RKO (cell line): Measurements from ENCODE around the gene CADPS2.

ENCODE experiments used
- DNase-seq: peaks from one replicate; pipeline ENCODE4 v3.0.0-alpha.2; 2016; ENCODE audit warnings: low spot score

The CADPS2 gene

DNA sequence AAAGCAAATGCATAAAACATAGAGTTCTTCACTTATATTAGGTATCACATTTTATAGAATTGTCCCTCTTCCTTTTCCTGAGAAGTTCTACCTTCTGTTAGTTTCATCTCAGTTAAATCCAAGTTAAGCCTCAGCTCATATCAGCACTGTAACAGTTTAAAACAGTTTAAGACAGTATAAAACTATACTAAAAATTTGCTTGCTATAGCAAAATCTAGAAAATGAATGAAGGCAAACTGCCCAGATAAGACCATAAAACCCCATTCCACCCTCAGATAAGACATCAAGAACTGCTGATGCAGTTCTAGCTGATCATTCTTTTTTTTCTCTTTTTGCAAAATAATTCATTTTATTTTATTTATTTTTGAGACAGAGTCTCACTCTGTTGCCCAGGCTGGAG is 364.5 kb downstream of the CADPS2 start:
- no peak for DNase-seq

DNA sequence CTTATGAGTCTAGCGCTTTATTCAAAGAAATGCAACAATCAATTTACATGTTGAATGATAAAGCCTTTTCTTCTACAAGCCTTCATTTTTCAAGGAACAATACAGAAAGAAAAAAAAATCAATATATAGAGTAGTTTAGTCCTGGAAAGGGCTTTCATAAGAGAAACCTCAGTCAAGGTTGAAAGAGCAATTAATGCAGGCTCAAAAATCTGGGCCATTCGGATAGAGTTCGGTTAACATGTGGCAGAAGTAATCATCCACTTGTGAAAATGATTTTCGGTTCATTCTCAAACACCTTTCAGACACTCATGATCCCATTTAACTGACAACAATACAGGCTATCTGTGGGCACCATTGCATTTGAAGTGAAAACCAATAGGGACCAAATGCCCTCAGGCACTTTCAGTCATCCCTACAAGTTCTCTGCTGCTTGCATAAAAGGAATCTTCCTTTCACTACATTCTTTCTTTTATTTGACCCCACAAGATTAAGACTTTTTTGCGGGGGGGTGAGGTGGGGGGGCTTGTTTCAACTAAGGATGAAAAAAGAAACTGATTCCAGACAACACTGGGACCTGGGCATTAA is 365.2 kb downstream of the CADPS2 start:
- DNase-seq, result no peak

DNA sequence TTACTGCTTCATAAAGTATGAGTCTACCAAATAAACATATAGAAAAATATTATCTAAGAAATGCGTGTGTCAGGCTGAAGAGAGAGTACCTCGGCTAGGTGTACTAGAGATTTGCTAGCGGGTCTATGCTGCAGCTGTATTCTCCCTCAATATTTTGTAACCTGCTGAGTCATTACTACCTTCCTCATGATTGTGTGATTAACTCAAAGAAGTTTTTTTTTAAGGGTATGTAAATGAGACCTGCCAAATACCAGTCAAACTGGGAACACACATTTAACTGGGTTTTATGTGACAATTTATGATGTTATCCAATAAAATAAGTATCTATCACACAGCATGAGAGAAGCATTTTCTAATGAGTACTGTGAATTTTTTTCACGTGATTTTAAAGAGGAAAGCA is 367.8 kb downstream of the CADPS2 start:
- no peak for DNase-seq

DNA sequence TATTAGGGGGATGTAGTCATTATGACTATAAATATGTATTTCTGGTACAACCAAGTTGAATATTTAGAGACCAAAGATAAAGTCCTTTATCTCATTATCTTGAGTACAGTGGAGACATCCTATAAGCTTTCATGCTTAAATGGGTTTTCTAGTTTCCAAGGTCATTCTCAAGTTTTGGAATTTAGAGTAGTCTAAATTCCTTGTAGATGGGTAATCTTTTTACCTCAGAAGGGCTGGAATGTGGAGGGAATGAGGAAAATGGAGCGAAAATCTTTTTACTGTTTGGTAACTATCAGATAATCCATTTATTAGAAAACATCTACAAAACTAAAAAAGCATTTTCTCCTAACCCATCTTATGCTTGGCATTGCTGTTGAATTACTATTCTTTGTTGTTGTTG is 368.7 kb downstream of the CADPS2 start:
- no peak for DNase-seq

DNA sequence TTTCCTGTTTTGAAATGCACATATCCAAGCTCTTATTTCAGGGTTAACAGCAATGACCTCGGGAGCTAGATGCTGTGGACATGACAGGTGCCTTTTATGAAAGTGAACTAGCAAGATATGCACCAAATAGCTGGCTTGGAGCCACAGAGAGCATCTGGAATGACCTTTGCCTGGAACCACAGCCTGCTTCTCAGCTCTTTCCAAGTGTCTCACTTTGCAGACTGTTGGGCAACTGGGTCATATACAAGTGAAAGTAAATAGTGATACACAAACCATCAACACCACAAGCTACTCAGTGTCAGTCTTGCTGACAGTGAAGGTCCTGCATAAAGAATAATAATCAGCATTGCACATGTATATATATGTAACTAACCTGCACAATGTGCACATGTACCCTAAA is 370.9 kb downstream of the CADPS2 start:
- no peak for DNase-seq

DNA sequence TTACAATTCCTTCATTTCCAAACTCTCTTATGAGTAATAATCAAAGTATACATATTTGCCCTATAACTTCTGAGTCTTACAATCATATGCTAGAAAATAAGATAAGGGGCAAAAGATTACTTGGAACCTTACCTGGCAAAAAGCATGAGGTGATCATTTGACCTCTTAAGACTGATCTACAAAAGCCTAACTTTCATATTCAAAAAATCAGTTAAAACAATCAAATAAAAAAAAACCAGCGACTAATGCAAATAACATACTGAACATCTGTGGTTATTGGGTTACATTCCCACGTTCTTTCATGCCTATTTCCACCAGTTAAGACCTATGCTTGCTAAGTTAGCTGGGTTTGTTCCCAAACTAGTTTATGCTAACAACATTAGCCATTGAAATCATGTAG is 375.0 kb downstream of the CADPS2 start:
- no peak for DNase-seq

DNA sequence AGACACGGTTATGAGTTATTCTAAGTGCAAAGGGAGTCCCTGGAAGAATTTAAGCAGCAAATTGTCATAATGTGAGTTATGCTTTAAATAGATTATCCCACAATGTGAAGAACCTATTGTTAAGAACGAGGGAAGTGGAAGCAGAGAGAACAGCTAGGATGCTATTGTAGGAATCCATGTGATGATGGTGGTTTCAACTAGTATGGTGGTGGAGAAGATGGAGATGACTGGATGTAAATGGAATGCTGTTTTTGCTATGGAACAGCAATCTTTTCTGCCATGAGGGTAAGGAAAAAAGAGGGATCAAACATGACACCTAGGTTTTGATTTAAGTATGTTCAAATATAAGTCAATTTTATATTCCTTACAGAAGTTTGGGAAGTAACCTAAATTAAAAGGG is 378.7 kb downstream of the CADPS2 start:
- no peak for DNase-seq

DNA sequence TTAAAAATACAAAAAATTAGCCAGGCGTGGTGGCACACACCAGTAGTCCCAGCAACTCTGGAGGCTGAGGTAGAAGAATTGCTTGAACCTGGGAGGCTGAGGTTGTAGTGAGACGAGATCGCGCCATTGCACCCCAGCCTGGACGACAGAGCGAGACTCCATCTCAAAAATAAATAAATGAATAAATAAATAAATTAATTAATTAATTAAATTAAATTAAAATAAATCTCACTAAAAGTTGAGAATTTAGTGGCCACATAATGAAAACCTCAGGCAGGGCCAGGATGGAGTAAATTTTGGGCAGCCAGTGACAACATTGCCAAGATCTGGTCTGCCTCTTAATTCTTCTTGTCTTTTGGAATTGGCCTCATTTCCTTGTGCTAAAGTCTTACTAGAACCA is 394.3 kb downstream of the CADPS2 start:
- no peak for DNase-seq

DNA sequence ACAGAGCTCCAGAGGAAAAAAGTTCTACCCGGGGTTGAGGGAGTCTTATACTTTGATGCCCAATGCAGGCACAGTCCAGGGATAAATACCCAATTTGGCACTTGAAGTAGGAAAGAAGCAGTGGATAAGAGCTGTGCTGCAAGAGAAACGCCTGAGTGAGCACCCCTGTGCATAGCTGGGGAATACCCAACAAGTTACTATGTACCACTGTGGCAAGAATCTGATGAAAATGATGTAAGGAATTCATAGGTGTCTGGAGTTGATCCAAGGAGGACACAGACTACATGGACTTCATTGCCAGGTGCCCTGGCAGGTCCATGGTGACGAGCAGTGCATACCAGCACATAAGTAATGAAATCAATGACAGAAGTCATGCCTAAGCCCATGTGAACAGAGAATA is 398.0 kb downstream of the CADPS2 start:
- no peak for DNase-seq

DNA sequence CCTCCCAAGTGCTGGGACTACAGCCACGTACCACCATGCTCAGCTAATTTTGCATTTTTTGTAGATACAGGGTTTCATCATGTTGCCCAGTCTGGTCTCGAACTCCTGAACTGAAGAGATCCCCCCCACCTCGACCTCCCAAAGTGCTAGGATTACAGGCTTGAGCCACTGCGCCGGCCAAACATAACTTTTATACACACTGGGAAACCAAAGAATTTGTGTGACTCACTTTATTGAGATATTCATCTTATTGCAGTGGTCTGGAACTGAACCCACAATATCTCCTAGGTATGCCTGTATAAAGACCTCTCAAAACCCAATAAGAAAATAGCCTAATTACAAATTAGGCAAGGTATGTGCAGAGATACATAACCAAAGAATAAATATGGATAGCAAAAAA is 399.1 kb downstream of the CADPS2 start:
- no peak for DNase-seq

DNA sequence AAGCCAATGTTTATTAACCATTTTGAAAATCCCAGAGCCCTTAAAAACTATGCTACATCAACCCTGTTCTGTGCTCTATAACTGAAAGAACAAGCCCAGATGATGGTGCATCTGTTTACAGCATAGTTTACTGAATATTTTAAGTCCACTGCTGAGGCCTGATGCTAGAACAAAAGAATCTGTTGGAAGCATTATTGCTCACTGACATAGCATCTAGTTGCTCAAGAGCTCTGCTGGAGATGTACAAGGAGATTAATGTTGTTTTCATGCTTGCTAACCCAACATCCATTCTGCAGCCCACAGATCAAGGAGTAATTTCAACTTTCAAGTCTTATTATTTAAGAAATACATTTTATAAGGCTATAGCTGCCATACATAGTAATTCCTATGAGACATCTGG is 400.4 kb downstream of the CADPS2 start:
- DNase-seq, result no peak

DNA sequence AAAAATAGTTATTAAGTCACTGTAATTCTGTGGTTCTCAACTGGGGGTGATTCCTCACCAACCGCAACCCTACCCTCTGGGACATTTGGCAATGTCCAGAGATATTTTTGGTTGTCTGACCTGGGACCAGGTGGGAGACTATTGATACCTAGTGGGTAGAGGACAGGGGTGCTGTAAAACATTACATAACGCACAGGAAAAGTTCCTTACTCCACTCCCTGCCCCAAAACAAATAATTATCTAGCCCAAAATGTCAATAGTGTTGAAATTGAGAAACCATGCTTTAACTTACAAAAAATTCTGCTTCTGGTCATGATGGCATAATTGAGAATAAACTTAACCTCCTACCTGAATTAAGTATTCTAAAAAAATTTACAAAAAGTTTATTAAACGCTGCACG is 404.0 kb downstream of the CADPS2 start:
- DNase-seq, result no peak

DNA sequence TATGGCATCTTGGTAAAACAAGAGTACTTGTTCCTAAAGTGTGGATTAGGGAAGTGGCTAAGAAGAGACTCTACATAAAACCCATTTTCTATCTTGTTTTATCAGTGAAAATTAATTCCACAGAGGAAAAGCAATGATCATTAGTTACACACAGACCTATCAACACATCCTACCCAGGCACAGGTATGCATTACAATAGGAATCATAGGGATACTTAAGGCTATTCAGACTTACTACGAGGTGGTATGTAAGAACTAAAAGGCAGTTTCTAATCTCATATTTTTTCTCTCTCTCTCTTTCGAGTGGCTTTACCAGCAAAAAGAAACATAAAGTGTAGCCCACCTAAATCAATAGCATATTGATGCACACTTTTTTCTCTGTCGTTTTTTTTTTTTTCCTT is 415.4 kb downstream of the CADPS2 start:
- DNase-seq, result no peak

DNA sequence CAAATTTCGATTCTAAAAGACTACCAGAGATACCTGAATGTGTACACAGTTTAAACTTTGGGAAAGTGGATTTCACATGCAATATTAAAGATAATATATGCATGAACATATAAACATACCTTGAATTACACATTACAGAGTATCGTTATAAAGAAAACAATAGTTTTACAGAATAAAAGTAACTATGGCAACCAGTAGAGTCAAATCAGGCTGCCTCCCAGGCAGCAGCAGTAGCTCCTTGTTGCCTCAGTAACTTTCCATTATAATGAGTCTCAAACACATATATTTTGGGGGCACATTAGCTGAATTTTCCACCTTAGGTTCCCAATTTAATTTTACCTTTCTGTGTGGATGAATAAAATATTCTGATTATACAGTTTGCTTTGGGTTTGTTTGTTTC is 417.3 kb downstream of the CADPS2 start:
- no peak for DNase-seq

DNA sequence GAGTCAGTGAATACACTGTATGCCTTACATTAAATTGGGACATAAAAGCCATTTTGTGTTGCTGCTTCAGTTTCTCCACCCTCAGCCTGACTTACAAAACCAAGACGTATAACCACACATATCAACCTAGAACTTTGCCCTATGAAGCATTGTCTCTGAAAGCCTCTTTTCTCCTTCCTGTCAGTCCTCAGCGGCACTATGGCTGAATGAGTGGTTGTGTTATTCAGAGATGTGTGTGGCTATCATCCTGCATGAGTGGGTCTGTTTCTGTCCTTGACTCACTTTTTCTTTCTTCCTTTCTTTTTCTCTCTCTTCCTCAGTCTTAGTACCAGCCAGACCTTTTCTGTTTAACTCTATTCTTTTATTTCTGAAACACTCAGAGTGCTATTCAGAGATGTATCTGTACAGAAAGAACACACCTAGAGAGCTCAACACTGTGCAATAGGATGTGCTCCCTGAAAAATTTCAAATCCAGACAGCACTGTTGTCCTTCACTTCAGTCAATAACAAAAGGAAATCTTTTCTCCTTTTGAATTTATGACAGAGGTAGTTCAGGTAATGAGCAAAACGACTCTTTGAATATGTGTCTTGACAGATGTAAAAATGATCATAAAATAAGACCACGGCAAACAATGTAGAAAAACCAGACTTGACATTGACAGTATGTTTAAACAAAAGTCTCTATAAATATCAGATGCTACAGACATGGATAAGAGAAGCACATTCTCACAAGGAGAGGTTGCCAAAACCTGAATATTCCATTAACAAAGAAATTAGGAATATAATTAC is 418.4 kb downstream of the CADPS2 start:
- DNase-seq, result no peak

DNA sequence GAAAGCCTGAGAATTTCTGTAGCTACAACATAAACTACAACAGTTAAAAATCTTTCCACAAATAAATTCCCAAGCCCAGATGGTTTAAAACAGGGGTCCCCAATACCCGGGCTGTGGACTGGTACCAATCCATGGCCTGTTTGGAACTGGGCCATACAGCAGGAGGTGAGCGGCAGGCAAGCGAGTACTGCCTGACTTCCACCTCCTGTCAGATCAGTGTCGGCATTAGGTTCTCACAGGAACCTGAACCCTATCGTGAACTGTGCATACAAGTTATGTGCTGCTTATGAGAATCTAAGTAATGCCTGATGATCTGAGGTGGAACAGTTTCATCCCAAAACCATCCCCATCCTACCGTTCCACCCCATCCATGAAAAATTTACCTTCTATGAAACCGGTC is 421.0 kb downstream of the CADPS2 start:
- DNase-seq, result no peak

DNA sequence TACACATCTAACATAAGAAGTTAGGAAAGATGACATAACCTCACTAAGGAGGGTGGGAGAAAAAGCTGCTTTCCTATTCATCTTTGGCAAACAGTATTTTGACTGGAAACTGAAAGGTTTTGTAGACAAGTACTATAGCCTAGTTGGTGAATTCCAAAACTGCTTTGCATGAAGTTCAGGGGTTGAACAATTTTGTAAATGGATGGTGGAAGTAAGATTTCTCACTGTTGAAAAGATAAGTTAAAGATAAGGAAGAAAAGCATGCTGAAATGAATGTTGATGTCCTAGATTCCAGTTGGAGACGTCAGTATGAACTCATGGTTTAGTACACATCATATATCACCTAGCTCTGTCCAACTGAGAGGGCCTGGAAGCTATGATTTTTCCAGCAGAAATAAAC is 422.6 kb downstream of the CADPS2 start:
- DNase-seq, result no peak

DNA sequence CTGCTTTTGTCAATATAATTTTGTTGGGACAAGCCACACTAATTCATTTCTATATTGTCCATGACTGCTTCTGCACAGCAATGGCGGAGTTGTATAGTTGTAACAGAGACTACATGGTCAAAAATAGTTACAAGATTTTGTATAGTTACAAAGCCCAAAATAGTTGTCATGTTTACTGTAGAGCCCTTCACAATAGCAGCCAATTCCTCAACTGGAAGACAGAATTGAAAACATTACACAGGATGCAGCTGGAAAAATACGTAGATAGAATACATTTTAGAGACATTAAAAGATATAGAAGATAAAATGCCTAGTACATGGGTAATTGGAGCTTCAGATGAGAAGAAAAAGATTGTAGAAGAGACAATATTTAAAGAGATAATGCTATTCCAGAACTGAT is 425.3 kb downstream of the CADPS2 start:
- DNase-seq, result no peak

DNA sequence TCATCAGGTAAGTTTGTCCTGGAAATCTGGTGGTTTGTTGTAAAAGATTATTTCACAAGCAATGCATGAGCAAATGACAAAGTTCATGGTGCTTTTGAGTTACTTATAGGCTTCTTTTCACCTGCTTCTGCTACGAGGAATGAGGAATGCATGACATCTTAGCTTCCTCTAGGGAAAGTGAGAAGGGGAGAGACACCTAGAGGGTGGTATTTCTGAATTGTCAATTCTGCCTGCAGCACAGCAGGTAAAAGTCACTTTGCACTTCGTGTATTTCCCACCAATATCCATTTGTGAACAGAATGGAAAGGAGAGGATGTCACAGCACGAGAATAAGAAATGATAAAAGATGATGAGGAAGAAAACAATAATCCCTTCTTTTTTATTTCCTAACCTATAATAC is 428.3 kb downstream of the CADPS2 start:
- DNase-seq, result no peak

DNA sequence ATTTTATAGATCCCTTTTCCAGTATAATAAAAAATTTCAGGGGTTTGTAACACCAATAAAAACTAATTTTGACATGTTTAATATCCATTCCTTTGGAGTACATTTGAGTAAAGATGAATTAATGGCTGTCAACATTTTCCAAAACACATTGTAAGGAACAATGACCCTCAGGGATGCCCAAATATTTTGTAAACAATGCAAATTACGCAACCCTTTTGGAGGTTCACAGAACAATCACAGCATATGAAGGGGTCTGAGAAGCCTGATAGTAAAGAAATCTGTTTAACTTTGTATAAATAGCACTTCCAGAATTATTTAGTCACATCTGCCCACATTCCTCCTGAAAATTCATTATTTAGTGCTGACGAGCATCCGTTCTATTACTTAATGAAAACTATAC is 428.9 kb downstream of the CADPS2 start:
- DNase-seq, result no peak

DNA sequence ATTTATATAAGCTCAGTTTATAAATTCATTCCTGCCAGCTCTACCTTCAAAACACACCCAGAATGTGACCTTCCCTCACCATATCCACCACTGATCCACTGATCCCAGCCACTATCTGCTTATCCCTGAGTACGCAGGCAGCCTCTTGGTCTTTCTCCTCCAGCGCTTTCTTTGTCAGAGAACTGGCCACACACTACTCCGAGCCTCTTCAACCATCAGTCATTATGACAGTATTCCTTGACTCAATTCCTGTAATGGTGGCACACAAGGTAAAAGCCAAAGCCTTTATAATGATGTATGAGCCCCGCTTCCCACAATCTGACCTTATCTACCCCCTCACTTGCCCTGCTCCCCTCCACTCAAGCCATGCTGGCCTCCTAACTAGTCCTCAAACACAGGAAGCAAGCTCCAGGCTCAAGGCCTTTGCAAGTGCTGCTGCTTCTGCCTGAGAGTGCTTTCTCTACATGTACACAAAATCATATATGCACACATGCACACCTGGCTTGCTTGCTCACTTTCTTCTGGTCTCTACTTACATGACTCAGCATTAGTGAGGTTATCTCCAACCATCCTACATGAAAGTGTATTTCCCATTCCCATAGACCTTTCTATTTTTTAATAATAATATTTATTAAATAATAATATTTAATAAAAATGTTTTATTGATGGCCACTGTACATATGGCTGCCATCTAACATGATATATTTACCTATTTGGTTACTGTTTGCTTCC is 431.3 kb downstream of the CADPS2 start:
- no peak for DNase-seq

DNA sequence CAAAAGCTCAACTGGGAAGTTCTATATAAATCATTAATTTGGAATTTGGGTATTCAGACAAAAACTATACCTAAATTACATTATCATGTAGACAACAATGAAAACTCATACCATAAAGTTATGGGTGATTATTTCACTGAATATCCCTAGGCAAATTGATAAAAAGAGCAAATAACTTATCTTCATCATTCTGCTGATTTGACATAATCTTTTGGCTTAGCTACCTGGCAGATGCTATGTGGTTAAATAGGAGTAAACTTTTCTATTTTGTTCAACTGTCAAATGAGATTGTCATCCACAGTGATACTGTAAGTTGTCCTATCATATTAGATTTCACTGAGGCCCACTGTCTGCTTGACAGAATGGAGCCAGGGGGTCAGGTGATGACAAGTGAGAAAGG is 432.8 kb downstream of the CADPS2 start:
- DNase-seq, result no peak

DNA sequence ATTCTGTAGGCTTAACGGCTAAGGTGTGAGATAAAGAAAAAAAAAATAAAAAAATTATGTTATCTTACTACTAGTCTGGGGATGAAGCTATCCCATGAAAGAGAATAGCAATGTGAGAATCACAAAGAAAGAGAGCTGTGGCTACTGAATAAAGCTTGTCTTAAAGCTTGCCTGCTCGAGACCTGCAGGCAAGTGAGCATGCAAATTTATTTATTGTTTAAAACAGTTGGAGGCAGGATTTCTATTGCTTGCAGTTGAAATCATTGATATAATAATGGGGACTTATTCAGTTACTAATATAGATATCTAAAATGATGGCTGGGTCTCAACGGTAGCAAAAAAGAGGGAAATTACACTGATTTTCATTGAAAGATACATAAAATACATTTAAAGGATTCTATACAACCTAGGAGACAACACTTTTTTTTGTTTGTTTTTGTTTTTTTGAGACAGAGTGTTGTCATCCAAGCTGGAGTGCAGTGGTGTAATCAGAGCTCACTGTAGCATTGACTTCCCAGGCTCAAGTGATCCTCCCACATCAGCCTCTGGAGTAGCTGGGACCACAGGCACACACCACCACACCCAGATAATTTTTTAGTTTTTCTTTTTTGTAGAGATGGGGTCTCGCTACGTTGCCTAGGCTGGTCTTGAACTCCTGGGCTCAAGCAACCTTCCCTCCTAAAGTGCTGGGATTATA is 437.2 kb downstream of the CADPS2 start:
- no peak for DNase-seq
